ENCODE results near the gene SMAD3.

Gene SMAD3

GRCh38 chr15:67048281-67049279 lies 16.8 kb upstream of the SMAD3 start:
- TF ChIP-seq CTCF (IDR thresholded peaks at IDR 0.05; ENCODE audit: extremely low read depth, missing control alignments): no peak
- DNase-seq (ENCODE audit: low spot score): no peak

- DNase-seq (ENCODE audit: low spot score): no peak
- TF ChIP-seq CTCF (IDR thresholded peaks at IDR 0.05; ENCODE audit: extremely low read depth, missing control alignments): no peak
These were observed 15.9 kb upstream of the SMAD3 start for GRCh38 chr15:67049351-67050044.

GRCh38 chr15:67050062-67050461 lies 15.3 kb upstream of the SMAD3 start:
- TF ChIP-seq CTCF (IDR thresholded peaks at IDR 0.05; ENCODE audit: extremely low read depth, missing control alignments): no peak
- no peak for DNase-seq (ENCODE audit: low spot score)

- no peak for DNase-seq (ENCODE audit: low spot score)
These were observed 14.8 kb upstream of the SMAD3 start for GRCh38 chr15:67050522-67051087.

GRCh38 chr15:67051088-67052045 lies 14.0 kb upstream of the SMAD3 start:
- no peak for TF ChIP-seq CTCF (IDR thresholded peaks at IDR 0.05; ENCODE audit: extremely low read depth, missing control alignments)
- DNase-seq (ENCODE audit: low spot score): no peak

More at GRCh38 chr15:67050522-67051087, 14.8 kb upstream of the SMAD3 start:
- TF ChIP-seq CTCF (IDR thresholded peaks at IDR 0.05; ENCODE audit: extremely low read depth, missing control alignments): no peak

GRCh38 chr15:67054676-67055075 lies 10.7 kb upstream of the SMAD3 start:
- TF ChIP-seq CTCF (IDR thresholded peaks at IDR 0.05; ENCODE audit: extremely low read depth, missing control alignments): no peak
- no peak for DNase-seq (ENCODE audit: low spot score)
